Endothelial cell of umbilical vein (primary cell): ENCODE data around the gene ITGA1. TPM values are rescaled to one million over a fixed set of nuclear protein-coding genes. Genes with fewer than 3 reads are reported as not detected.

Experiments
- BruUV-seq: library from RNA; stranded (reverse); fragments of 400-500 nt; replicated peaks from 2 replicates; lab custom pipeline; 2021; lab: Mats Ljungman, UMichigan
- CTCF ChIA-PET: fragments of 300-600, 350-600 bp; sonication (Branson Sonifier 250); formaldehyde crosslinking; loops from one replicate; lab custom pipeline; 2021; ENCODE audit warnings: antibody characterized with exemption, inconsistent platforms; lab: Charles Lee
- POLR2A ChIA-PET: fragments of 300-600, 350-600 bp; sonication (Branson Sonifier 250); formaldehyde crosslinking; loops from one replicate; lab custom pipeline; 2021; ENCODE audit warnings: antibody characterized with exemption, inconsistent platforms; lab: Charles Lee
- DNase-seq: peaks from one replicate; pipeline ENCODE4 v3.0.0-alpha.2; 2011; ENCODE audit warnings: low read depth, low spot score
- FAIRE-seq: peaks from 2 replicates; lab custom pipeline; 2011; peaks lifted over from hg19 to GRCh38; lab: Jason Lieb, UNC
- H2AFZ ChIP-seq: 2 replicates; pipeline ENCODE4 v1.6.0; 2012; ENCODE audit warnings: low read depth, low read length, control low read depth, inconsistent platforms
- H3K27ac ChIP-seq: 2 replicates; pipeline ENCODE4 v1.5.1; 2011; ENCODE audit warnings: low read depth, mild to moderate bottlenecking, control low read depth, low read length, moderate library complexity; ENCODE audit not compliant: insufficient read depth
- H3K27me3 ChIP-seq, 2 experiments: 2 replicates each; pipeline versions ENCODE4 v1.6.0 to v1.6.1; 2011; ENCODE audit warnings: low read length in 2 of 2, mixed read lengths in 1 of 2; ENCODE audit not compliant: control insufficient read depth in 2 of 2, insufficient read depth in 2 of 2
- H3K36me3 ChIP-seq, 2 experiments: 2 replicates in 1 of 2; 3 replicates in 1 of 2; pipeline ENCODE4 v1.5.1; 2011; ENCODE audit warnings: low read length in 2 of 2, mild to moderate bottlenecking in 1 of 2, moderate library complexity in 1 of 2; ENCODE audit not compliant: control insufficient read depth in 2 of 2, insufficient read depth in 2 of 2; ENCODE audit errors: extremely low read depth in 1 of 2
- H3K4me1 ChIP-seq: 3 replicates; pipeline ENCODE4 v1.5.1; 2011; ENCODE audit warnings: mild to moderate bottlenecking, low read length; ENCODE audit not compliant: control insufficient read depth, insufficient read depth; ENCODE audit errors: extremely low read depth
- H3K4me2 ChIP-seq: 2 replicates; pipeline ENCODE4 v1.6.1; 2011; ENCODE audit warnings: low read length, control low read depth, mixed read lengths; ENCODE audit not compliant: insufficient read depth
- H3K4me3 ChIP-seq, 3 experiments: fragments of 200-600 bp in 1 of 3; sonication (generic), shearing (Covaris generic) in 1 of 3; replicated peaks in 1 of 3; 2 replicates each; pipeline ENCODE4 v1.5.1; 2011 to 2016; ENCODE audit warnings: control low read depth in 3 of 3, low read length in 3 of 3, mild to moderate bottlenecking in 2 of 3, inconsistent platforms in 1 of 3, low read depth in 1 of 3, moderate library complexity in 1 of 3; ENCODE audit not compliant: insufficient read depth in 1 of 3
- H3K79me2 ChIP-seq: 2 replicates; pipeline ENCODE4 v1.6.0; 2012; ENCODE audit warnings: low read length, inconsistent platforms; ENCODE audit not compliant: control insufficient read depth, insufficient read depth
- H3K9ac ChIP-seq: replicated peaks from 2 replicates; pipeline ENCODE3; 2011; ENCODE audit warnings: low read length, control low read depth; ENCODE audit not compliant: insufficient read depth; ENCODE audit errors: extremely low read depth
- H3K9me1 ChIP-seq: replicated peaks from 3 replicates; pipeline ENCODE4 v1.6.0; 2011; ENCODE audit warnings: mild to moderate bottlenecking, low read length; ENCODE audit not compliant: control insufficient read depth, insufficient read depth; ENCODE audit errors: extremely low read depth
- H3K9me3 ChIP-seq: replicated peaks from 2 replicates; pipeline ENCODE4 v1.5.1; 2012; ENCODE audit warnings: low read length, inconsistent platforms; ENCODE audit not compliant: control insufficient read depth, insufficient read depth
- H4K20me1 ChIP-seq: replicated peaks from 2 replicates; pipeline ENCODE3; 2011; ENCODE audit warnings: mild to moderate bottlenecking, low read length; ENCODE audit not compliant: control insufficient read depth, insufficient read depth; ENCODE audit errors: extremely low read depth
- EZH2 ChIP-seq: IDR thresholded peaks from 2 replicates; pipeline ENCODE4 v1.6.1; 2012; ENCODE audit warnings: borderline replicate concordance, low read depth, mild to moderate bottlenecking, moderate library complexity, low read length, inconsistent platforms; ENCODE audit not compliant: severe bottlenecking
- GATA2 ChIP-seq: IDR thresholded peaks from 2 replicates; pipeline ENCODE4 v1.7.0; 2011; ENCODE audit warnings: low read depth, mild to moderate bottlenecking, moderate library complexity, mixed read lengths, low read length; ENCODE audit not compliant: insufficient read length, insufficient read depth
- MYC ChIP-seq: IDR thresholded peaks from one replicate; pipeline ENCODE4 v1.6.1; 2011; ENCODE audit warnings: mild to moderate bottlenecking, low read depth, low read length
- POLR2A ChIP-seq: IDR thresholded peaks from 2 replicates; pipeline ENCODE4 v1.6.1; 2012; ENCODE audit warnings: low read depth, mild to moderate bottlenecking, control low read depth, low read length
- dilution Hi-C: fragments of 300-500 bp; cut with MboI; formaldehyde crosslinking; loops from one replicate; pipeline ENCODE4 v1.15.0; 2019; ENCODE audit warnings: low sequenced_read_pairs; ENCODE audit not compliant: extremely low pct_ligation_motif_present
- intact Hi-C: fragments of 100-400 bp; cut with micrococcal nuclease; formaldehyde crosslinking; loops from one replicate; pipeline ENCODE4 v1.10.0; 2022
- polyA plus RNA-seq, 4 experiments: library from polyadenylated mRNA; depleted of rRNA in 3 of 4; stranded (reverse) in 3 of 4; unstranded in 1 of 4; fragments of >200 nt; gene quantifications; 2 replicates each; pipeline versions ENCODE4 v1.2.1 to v1.2.3, GENCODE V29; 2011 to 2012; ENCODE audit warnings: missing spikeins in 1 of 4
- total RNA-seq: library from RNA; stranded (reverse); gene quantifications from 2 replicates; pipeline ENCODE4 v1.2.3, GENCODE V29; 2021
- TF ChIP-seq, protein P1 (sequence below), 2 donors: IDR thresholded peaks; 1 replicate in 1 of 2; 2 replicates in 1 of 2; pipeline ENCODE4 v1.5.1; 2011; ENCODE audit warnings: low read length in 2 of 2, mild to moderate bottlenecking in 2 of 2, moderate library complexity in 2 of 2, control low read depth in 1 of 2, inconsistent platforms in 1 of 2, low read depth in 1 of 2; ENCODE audit not compliant: insufficient read depth in 1 of 2; ENCODE audit errors: extremely low read depth in 1 of 2

Gene ITGA1
- total and polyA plus RNA-seq, 2 donors (not counting 3 experiments of a cell fraction or from before 2014, with no cell fraction given), result 0.65 to 1.9 TPM

DNA sequence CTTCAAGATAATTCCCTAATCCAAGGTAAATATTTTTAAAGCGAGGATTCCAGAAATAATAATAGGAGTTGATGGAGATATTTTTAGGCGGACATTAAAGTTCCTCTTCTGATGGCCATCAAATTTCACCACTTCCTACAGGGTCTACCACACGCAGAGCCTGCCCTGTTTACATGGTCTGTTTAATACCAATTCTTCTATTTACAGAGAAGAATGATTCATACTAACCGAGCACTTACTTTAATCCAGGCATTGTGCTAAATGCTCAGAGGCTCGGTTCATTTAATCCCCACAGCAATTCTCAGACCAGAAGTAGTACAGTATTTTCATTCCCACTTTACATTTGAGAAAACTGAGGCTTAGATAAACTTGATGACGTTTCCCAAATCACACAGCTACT is 3.0 kb upstream of the ITGA1 start:
- Histone ChIP-seq H3K79me2 (no peaks in the 10 kb centered on the region), H3K27ac (no peak overlapping the region), H3K4me3 (no peak overlapping the region), H4K20me1 (no peaks in the 10 kb centered on the region), H3K4me2 (no peak overlapping the region), H2AFZ (no peak overlapping the region), H3K4me1 (peaks cover 11% of the 10 kb centered on the region), H3K27me3 (no peaks in the 10 kb centered on the region), H3K9me1 (no peaks in the 10 kb centered on the region), H3K36me3 (no peaks in the 10 kb centered on the region), H3K9ac (no peak overlapping the region), H3K9me3 (no peaks in the 10 kb centered on the region)
- dilution Hi-C loops (no loop called here), intact Hi-C loops (loop anchor here (5.0 kb wide), 1 partner anchor 57 kb away; no protein-coding TSS in a partner anchor)
- POLR2A ChIA-PET, result no interaction called here
- no peak for TF ChIP-seq POLR2A
- BruUV-seq, result no TSS peak
- CTCF ChIA-PET, result no interaction called here
- FAIRE-seq (no peak), DNase-seq (no peak)

DNA sequence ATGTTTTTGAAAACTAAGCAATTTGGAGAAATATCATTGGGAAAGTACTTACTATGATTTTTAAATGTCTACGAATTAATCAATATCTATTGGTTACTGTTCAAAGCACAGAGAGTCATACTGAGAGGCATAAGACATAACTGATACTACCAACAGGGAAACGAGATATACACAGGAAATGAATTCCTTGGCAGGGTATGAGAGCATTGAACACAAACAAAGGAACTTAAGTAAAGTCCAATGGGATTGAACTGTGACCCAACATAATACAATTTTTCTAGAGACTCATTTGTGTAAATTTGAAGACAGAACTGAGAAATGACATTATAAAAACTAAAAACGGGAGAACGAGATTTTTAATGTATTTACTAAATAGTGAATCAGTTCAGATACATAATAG is 1.3 kb upstream of the ITGA1 start:
- H3K4me3 ChIP-seq, result no peak overlapping the region
- no peak for FAIRE-seq

More for the DNA sequence above, 1.3 kb upstream of the ITGA1 start:
- POLR2A ChIA-PET, result no interaction called here
- BruUV-seq, result no TSS peak
- TF ChIP-seq EZH2 (no peak), MYC (no peak), GATA2 (no peak), POLR2A (no peak)
- TF ChIP-seq, protein P1, sequence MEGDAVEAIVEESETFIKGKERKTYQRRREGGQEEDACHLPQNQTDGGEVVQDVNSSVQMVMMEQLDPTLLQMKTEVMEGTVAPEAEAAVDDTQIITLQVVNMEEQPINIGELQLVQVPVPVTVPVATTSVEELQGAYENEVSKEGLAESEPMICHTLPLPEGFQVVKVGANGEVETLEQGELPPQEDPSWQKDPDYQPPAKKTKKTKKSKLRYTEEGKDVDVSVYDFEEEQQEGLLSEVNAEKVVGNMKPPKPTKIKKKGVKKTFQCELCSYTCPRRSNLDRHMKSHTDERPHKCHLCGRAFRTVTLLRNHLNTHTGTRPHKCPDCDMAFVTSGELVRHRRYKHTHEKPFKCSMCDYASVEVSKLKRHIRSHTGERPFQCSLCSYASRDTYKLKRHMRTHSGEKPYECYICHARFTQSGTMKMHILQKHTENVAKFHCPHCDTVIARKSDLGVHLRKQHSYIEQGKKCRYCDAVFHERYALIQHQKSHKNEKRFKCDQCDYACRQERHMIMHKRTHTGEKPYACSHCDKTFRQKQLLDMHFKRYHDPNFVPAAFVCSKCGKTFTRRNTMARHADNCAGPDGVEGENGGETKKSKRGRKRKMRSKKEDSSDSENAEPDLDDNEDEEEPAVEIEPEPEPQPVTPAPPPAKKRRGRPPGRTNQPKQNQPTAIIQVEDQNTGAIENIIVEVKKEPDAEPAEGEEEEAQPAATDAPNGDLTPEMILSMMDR (IDR thresholded peaks at IDR 0.05; ENCODE audit: extremely low read depth in 1 of 2, insufficient read depth in 1 of 2, low read depth in 1 of 2, low read length in 2 of 2), result no peak
- H3K4me1 ChIP-seq, result peaks cover 11% of the 10 kb centered on the region
- no peaks in the 10 kb centered on the region for H3K9me3 ChIP-seq
- H4K20me1 ChIP-seq, result no peaks in the 10 kb centered on the region
- H3K9ac ChIP-seq, result no peak overlapping the region
- H3K27ac ChIP-seq, result no peak overlapping the region
- no peaks in the 10 kb centered on the region for H3K79me2 ChIP-seq
- H3K27me3 ChIP-seq, result no peaks in the 10 kb centered on the region
- dilution Hi-C loops, result no loop called here
- no peaks in the 10 kb centered on the region for H3K36me3 ChIP-seq
- intact Hi-C loops, result loop anchor here (5.0 kb wide), 1 partner anchor 59 kb away; no protein-coding TSS in a partner anchor
- CTCF ChIA-PET, result interaction anchor here (1.9 kb wide), 1 partner anchor 128 kb away, joined by 20 read pairs; no protein-coding TSS in a partner anchor
- peak; percentile 35 for DNase-seq
- H3K4me2 ChIP-seq, result no peak overlapping the region
- H2AFZ ChIP-seq, result no peak overlapping the region
- H3K9me1 ChIP-seq, result no peaks in the 10 kb centered on the region
